DMS 273 (cell line): Measurements from ENCODE around the gene PIEZO2.
"Not testable (repeated sequence)": the region's sequence is repeated elsewhere in the genome, so short reads cannot be mapped to it uniquely, and the experiment has no call there.

ENCODE experiments used
- DNase-seq: peaks from one replicate; lab custom pipeline; 2025; ENCODE audit not compliant: unreplicated experiment; lab: John Stamatoyannopoulos, UW

PIEZO2 gene

GRCh38 chr18:11153097-11153496 is 3.7 kb upstream of the PIEZO2 start:
- DNase-seq: no peak

DNA sequence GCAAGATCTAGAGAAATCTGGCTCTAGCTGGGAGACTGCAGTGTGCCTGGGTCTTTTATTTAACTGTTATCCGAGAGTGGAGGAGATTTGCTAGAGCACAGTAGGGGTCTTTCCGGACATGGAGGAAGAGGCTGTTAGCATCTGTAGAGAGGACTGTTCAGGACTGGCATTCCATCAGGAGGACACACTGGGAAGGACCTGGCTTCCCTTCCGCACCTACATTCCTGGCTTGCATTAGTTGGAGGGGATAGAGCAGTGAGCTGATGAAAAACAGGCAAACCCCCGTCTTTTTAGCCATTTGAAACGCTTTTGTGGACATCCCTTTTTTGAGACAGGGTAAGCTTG is 874 bp upstream of the PIEZO2 start:
- no peak for DNase-seq

- DNase-seq: peak; percentile 61
These were observed 509 bp downstream of the PIEZO2 start for GRCh38 chr18:11148680-11149440.

DNA sequence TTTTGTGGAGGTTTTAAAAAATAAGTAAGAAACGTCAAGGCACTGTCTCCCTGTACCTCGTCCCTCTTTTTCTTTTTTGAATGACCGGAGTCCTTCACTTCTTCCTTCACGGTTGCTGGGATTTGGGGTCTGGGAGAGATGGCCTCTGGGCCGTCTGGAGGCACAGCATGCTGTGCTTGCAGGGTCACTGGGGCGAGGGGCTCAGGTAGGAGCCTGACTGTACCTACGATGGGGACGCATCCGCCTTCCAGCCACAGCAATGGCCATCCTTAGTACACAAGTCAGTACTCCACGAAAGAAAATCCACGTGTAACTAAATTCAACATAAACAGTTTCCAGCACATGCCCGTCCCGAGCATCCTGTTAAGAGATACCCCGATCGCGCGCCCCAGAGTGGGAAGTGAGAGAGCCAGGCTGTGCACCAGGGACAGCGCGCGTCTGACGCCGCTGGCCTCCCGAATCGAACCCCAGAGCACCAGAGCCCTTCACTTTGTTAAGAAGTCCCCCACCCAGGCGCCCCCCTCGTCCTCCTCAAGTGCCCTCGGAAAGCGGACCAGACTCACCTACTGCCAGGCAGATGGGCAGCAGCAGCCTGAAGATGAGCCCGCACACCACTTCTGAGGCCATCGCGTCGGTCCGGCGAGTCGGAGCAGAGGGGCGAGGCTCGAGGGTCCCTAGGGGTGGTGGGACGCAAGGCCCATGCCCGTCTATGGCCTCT is 1.2 kb downstream of the PIEZO2 start:
- peak; percentile 60 for DNase-seq

- no peak for DNase-seq
These were observed 1.9 kb downstream of the PIEZO2 start for GRCh38 chr18:11147371-11147951.

DNA sequence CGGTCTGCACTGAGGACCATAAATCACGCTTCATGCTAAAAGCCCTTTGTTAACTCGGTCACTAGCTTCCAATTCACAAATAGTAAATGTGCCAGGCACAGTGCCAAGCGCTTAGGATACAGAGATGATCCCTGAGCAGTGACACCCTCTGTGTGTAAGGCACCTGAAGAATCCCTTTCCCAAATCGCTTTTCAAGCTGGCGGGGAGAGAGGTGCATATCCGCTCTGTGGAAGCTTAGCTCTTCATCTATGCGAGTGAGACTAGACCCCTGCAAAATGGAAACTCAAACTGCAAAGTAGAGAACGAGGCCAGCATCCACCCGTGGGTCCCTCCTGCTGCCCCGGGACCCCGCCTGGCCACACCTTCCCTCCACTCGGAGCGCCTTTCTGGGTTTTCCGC is 2.4 kb downstream of the PIEZO2 start:
- no peak for DNase-seq

DNA sequence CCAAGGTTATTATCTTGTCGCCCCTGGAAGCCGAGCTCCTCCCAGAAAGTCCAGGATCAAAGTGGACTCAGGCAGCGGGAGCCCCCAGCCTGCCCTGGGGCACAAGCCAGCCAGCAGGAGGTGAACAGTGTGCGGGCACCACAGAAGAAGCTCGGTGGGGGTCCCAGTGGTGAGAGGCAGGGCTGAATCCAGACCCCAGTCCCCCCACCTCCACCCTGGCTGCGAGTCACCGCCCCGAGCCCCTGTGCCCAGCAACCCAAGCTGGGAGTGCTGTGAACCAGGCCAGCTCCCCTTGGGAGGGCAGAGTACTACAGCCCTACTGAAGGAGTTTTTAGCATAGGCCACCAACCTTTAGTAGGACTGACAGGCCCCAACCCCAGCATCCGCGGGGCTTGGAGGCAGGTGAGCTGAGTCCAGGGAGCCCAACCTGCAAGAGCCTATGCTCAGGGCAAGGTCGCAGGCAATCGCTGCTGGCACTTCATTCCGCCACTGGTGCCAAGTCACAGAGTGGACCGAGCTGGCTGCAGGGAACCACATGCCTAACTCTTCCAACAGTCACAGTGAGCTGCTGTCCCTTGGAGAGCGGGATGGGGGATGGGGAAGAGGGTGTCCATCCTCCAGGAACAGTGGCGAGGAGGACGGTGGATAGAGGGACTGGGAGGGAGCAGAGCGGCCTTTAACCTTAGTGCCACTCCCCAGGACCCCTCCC is 3.0 kb downstream of the PIEZO2 start:
- no peak for DNase-seq

GRCh38 chr18:11145413-11146191 is 3.8 kb downstream of the PIEZO2 start:
- DNase-seq: no peak

- no peak for DNase-seq
These were observed 12.0 kb downstream of the PIEZO2 start for GRCh38 chr18:11137400-11137799.

DNA sequence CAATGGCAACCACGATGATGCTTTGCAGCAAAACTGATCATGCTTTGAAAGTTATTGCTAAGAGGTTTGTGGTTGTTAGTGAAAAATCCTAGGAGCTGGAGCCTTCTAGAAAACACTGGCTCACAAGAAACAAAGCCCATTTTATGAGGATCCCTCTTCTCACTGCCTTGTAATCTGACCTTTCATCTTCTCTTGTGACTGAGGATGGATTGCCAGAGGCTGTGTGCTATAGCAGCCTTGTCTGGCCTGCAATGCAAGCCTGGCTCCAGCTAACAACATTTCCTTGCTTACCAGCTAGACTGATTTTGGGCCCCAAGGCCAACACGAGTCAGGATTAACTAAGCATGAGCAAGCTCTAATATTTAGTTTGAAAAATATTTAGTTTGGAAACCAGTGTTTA is 13.1 kb downstream of the PIEZO2 start:
- no peak for DNase-seq

DNA sequence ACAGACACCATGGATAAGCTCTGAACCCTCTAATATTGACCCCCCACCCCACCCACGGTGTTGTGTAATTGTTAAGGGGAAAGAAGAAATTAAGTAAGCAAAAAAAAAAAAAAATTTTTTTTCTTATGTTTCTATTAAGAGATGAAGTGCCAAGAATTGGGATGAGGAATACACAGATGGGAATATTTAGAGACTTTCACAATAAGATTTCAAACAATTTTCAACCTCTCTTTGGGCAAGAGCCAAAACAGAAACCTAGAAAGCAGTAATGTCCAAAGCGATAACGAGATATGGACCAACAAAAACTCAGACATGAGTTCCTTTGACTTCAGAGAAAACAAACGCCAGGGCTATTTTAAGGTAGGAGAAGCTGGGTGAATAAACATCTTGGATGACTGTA is 14.4 kb downstream of the PIEZO2 start:
- no peak for DNase-seq

DNA sequence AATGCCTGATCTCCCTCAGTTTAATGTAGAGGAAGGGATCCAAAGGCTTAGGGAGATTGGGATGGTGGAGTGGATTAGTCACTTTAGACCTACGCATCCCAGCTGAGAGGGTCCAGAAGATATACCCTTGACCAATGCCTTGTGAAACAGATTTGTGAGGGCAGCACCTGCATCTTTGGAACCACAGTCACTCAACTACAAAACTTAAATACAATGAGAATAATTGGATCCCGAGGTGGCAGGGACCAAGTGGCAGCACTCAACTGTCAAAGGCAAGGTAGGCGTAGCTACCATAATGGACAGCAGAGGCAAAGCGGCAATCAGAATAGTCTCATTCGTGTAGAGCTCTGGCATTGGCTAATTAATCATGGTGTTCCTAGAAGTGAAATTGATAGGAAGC is 20.3 kb downstream of the PIEZO2 start:
- DNase-seq: not testable (repeated sequence)

- no peak for DNase-seq
These were observed 23.7 kb downstream of the PIEZO2 start for GRCh38 chr18:11125492-11126315.

DNA sequence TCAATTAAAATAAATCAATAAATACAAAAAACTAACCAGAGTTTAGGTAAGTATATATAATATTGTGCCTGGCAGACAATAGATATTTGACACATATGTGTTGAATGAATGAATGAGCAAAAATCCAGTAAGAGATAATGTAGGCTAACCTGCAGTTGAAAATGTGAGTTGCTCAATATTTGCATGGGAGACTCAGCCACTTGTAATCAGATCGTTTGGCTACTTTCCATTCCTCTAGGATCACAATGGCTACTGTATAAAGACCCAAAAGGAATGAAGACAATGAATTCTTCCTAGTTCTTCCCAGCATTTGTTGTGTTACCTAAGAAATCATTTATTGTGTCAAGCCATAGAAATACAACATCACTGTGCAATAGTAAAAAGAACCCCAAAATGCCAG is 25.3 kb downstream of the PIEZO2 start:
- DNase-seq: no peak

DNA sequence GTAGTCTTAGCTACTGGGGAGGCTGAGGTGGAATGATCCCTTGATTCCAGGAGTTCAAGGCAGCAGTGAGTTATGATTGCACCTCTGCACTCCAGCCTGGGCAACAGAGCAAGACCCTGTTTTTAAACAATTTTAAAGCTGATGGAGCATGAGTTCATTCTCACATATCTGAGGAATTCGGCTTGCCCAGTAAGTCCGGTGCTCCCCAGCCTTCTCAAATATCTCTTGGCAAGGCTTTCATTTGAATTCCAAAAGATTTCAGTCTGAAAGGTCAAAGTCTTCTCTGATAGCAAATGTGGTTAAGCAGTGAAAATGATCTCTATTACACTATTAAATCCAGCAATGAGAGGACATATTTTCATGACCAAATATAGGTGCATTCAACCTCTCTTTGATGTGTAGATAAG is 27.9 kb downstream of the PIEZO2 start:
- DNase-seq: no peak

DNA sequence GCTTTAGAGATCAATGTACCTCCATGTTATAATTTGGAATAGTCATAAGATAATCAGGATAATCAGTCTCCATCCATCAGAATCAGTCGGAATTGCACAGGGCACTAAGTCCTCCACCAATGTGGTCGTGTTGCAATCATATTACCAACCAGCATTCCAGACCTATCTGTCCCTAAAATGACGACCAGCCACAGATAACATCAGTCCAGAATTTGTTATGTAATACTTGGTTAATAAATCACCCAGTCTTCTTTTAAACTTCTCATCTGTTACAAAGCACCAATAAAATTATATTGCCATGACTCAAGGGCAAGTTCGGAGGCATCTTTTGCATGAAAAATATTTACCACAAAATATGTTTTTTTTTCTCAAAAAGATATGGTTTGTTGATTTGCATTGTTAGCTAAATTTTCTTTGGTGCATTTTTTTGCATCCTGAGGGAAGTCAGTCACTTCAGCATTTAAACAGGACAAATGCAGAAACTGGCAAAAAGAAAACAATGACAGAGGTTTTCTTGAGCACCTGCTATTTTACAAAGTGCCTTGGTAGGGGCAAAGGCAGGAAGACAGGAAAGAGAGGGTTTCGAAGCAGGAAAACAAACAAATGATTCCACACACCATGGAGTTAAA is 29.3 kb downstream of the PIEZO2 start:
- no peak for DNase-seq

DNA sequence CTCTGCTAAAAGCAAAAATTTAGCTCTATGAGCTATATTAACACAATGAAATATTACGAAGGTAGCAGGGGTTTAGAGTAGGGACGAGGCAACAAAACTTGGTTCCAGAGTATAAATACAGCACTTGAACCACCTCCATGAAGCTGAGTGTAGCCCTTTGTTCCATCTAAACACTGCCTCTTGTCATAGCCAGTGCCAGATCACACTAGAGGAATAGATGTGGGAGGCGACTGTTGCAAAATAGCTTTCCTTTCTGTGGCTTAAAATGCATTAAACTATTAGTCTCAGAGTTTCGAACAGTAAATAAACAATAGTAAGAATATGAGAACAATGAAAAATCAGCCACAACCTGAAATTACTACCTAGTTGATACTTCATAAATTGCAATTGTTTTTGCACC is 29.8 kb downstream of the PIEZO2 start:
- DNase-seq: no peak

DNA sequence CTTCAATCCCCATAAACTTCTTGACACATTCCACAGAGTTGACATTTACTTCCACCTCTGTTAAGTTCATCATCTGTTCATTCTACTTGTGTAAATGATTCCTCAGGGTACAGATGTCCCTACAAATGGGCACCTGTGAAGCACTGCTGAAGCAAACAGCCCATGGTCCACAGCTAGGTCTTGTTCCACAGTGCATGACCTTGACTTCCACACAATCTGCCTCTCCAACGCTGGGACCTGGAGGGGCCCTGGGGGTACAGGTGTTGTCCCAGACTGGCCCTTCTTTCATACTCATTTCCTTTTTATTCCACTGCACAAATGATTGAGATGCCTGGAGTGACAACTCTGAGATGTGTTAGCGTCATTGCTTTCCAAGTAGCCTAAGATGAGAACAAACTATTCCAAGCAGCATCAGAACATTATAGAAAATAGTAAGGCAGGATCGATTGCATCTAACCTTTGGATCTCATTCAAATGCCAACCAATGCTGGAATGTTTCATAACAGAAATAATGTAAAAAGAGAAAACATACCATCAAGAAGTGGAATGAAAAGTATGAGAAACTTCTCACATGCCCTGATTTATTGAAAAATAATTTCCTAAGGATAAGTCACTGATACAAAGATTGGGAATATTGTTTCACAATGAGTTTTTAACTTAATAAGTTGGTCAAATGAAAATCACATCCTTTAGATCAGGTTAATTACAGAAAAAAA is 31.2 kb downstream of the PIEZO2 start:
- DNase-seq: no peak

- DNase-seq: no peak
These were observed 34.1 kb downstream of the PIEZO2 start for GRCh38 chr18:11115276-11115675.
